GM12892 (cell line): ENCODE measurements around the gene CCZ1B.
"Not testable (repeated sequence)": the region's sequence is repeated elsewhere in the genome, so short reads cannot be mapped to it uniquely, and the experiment has no call there.

Experiments used
- POLR2A ChIP-seq: IDR thresholded peaks from 2 replicates; pipeline ENCODE4 v1.6.1; 2011; ENCODE audit warnings: low read depth, low read length, control low read depth
- TAF1 ChIP-seq: IDR thresholded peaks from 2 replicates; pipeline ENCODE4 v1.6.1; 2011; ENCODE audit warnings: low read depth, mild to moderate bottlenecking, control low read depth, low read length, borderline replicate concordance

- not testable (repeated sequence) for TF ChIP-seq TAF1, POLR2A
Observed at GRCh38 chr7:6798047-6798446, 28.0 kb downstream of the CCZ1B start.
